Spleen (tissue), 11 donors: ENCODE results near the gene MOXD1. TPM values are rescaled to one million over a fixed set of nuclear protein-coding genes. Genes with fewer than 3 reads are reported as not detected.

Experiments
- DNase-seq: peaks from one replicate; pipeline ENCODE4 v3.0.0-alpha.2; 2020
- H3K27ac ChIP-seq, 8 donors: fragments of 200-600 bp; sonication (generic) in 7 of 8; 1 replicate in 4 of 8; 2 replicates in 4 of 8; pipeline versions ENCODE4 v1.5.0 to v1.8.0; 2016 to 2021; ENCODE audit warnings: inconsistent platforms in 4 of 8, mild to moderate bottlenecking in 4 of 8, moderate library complexity in 1 of 8
- H3K27me3 ChIP-seq, 7 donors: fragments of 200-600 bp; sonication (generic) in 6 of 7; replicated peaks in 1 of 7; 1 replicate in 4 of 7; 2 replicates in 3 of 7; pipeline versions ENCODE4 v1.5.0 to v1.8.0; 2016 to 2021; ENCODE audit warnings: inconsistent platforms in 3 of 7, mild to moderate bottlenecking in 1 of 7
- H3K36me3 ChIP-seq, 6 donors: fragments of 200-600 bp; sonication (generic) in 5 of 6; 1 replicate in 4 of 6; 2 replicates in 2 of 6; pipeline versions ENCODE4 v1.5.0 to v1.8.0; 2016 to 2021; ENCODE audit warnings: inconsistent platforms in 2 of 6
- H3K4me1 ChIP-seq, 6 donors: fragments of 200-600 bp; sonication (generic) in 5 of 6; 1 replicate in 3 of 6; 2 replicates in 3 of 6; pipeline versions ENCODE4 v1.5.0 to v1.8.0; 2016 to 2021; ENCODE audit warnings: inconsistent platforms in 3 of 6
- H3K4me3 ChIP-seq, 8 donors: fragments of 200-600 bp; sonication (generic) in 7 of 8; 1 replicate in 4 of 8; 2 replicates in 4 of 8; pipeline versions ENCODE4 v1.5.0 to v1.8.0; 2016 to 2021; ENCODE audit warnings: inconsistent platforms in 4 of 8, mild to moderate bottlenecking in 4 of 8, moderate library complexity in 2 of 8
- H3K9me3 ChIP-seq, 8 donors: fragments of 200-600 bp; sonication (generic) in 7 of 8; 1 replicate in 4 of 8; 2 replicates in 4 of 8; pipeline versions ENCODE4 v1.5.0 to v1.8.0; 2016 to 2021; ENCODE audit warnings: inconsistent platforms in 4 of 8
- POLR2A ChIP-seq, 3 donors: fragments of 450-650 bp; IDR thresholded peaks; one replicate each; pipeline ENCODE4 v1.5.1; 2017; ENCODE audit warnings: antibody characterized with exemption in 3 of 3, mild to moderate bottlenecking in 1 of 3
- POLR2AphosphoS5 ChIP-seq, 3 donors: sonication (generic); formaldehyde crosslinking; IDR thresholded peaks; one replicate each; pipeline ENCODE4 v1.5.1; 2017; ENCODE audit warnings: antibody characterized with exemption in 3 of 3
- WGBS, 5 donors: extraction: QIAGEN DNeasy Blood & Tissue Kit in 3 of 5; methylation state at CpG; one replicate each; pipeline versions ENCODE4 v1.1.5 to v1.1.7; 2013 to 2018; 5-methylcytosine and 5-hydroxymethylcytosine counted together
- intact Hi-C: fragments of 100-400 bp; cut with DNase I; formaldehyde crosslinking; loops from one replicate; pipeline ENCODE4 v1.15.0; 2023; ENCODE audit warnings: low total_unique reads
- polyA plus RNA-seq, 3 donors: library from polyadenylated mRNA; stranded (reverse); fragments of 200-250 nt; gene quantifications; one replicate each; pipeline ENCODE4 v1.2.1, GENCODE V29; 2013
- total RNA-seq, 7 donors: library from RNA; depleted of rRNA in 3 of 7; stranded (reverse); fragments of >200 nt in 3 of 7; fragmentation: NEBNext Ultra II Directional in 4 of 7; extraction: Animal tissue kit (Norgen Biotek cat#: 25700) in 4 of 7; gene quantifications; one replicate each; pipeline versions ENCODE4 v1.1.0 to v1.2.1, GENCODE V29; 2016 to 2021
- TF ChIP-seq, protein P1 (sequence below), 11 experiments: fragments of 200-600 bp in 7 of 11; fragments of 450-650 bp in 4 of 11; sonication (generic) in 4 of 11; IDR thresholded peaks in 8 of 11; conservative IDR thresholded peaks in 3 of 11; 1 replicate in 7 of 11; 2 replicates in 4 of 11; pipeline versions ENCODE4 v1.4.0 to v1.8.0; 2016 to 2021; ENCODE audit warnings: antibody characterized with exemption in 11 of 11, inconsistent platforms in 4 of 11, mild to moderate bottlenecking in 1 of 11
- donor health status: healthy with polysubstance abuse.
- donor health status: DM: no; HTN: no; CAD: no; lungs with moderate emphysema.
- donor health status: DM: no; HTN: no; CAD: no.
- donor health status: Bipolar disorder and iron deficiency.
- donor health status: healthy.
- donor health status: DM: no; HTN: no; CAD: no.
- donor health status: DM: yes; HTN: yes; CAD: no.

Gene MOXD1
- total and polyA plus RNA-seq, 10 donors = 2.9 to 10.2 (median 6.1) TPM

DNA sequence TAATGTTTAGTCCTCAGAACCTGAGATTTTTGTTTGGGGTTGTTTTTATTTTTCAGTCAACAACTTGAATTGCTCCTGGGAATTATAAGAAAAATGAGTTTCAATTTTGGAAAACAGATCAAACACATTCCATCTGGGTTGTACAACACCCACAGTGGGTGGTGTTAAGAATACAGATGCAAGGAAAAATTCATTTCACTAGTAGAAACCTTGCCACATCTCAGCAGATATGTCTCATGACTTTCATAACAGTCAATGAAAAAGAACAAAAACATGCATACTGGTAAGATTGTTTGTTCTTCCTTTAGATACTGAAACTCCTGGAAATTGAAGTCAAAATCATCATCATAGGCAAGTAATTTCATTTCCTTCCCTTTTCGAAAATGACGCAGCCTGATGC is 78.9 kb downstream of the MOXD1 start:
- no peak for DNase-seq

DNA sequence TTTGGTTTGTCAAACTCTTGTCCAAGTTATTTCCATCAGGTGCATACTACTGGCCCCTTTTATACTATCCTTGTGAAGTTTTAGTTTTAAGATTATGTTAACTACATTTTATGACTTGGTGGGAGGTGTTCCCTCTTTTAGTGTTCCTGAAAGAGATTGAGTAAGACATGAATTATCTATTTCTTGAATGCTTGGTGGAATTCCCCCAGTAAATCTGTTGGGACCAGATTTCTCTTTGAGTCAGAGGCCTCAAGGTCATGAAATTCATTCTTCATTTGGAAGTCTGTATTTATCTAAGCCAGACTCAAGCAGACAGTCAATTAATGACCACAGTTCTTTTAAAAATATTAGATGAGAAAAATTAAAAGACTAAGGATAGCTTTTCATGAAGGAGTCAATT is 81.3 kb downstream of the MOXD1 start:
- Histone ChIP-seq H3K4me3 (no peak overlapping the region), H3K9me3 (peaks cover 13 to 39% (median 36%) of the 10 kb centered on the region in 8 donors), H3K4me1 (no peaks in the 10 kb centered on the region), H3K36me3 (peaks cover 0 to 13% (median 0%) of the 10 kb centered on the region in 6 donors), H3K27me3 (no peaks in the 10 kb centered on the region), H3K27ac (no peak overlapping the region)
- no peak for DNase-seq
- TF ChIP-seq, protein P1, sequence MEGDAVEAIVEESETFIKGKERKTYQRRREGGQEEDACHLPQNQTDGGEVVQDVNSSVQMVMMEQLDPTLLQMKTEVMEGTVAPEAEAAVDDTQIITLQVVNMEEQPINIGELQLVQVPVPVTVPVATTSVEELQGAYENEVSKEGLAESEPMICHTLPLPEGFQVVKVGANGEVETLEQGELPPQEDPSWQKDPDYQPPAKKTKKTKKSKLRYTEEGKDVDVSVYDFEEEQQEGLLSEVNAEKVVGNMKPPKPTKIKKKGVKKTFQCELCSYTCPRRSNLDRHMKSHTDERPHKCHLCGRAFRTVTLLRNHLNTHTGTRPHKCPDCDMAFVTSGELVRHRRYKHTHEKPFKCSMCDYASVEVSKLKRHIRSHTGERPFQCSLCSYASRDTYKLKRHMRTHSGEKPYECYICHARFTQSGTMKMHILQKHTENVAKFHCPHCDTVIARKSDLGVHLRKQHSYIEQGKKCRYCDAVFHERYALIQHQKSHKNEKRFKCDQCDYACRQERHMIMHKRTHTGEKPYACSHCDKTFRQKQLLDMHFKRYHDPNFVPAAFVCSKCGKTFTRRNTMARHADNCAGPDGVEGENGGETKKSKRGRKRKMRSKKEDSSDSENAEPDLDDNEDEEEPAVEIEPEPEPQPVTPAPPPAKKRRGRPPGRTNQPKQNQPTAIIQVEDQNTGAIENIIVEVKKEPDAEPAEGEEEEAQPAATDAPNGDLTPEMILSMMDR (IDR thresholded peaks at IDR 0.05 in 8 of 11, conservative IDR thresholded peaks at IDR 0.05 in 3 of 11) = no peak
- TF ChIP-seq POLR2AphosphoS5 (IDR thresholded peaks at IDR 0.05) = no peak
- TF ChIP-seq POLR2A (IDR thresholded peaks at IDR 0.05) = no peak
- intact Hi-C loops = no loop called here

More for the DNA sequence above, 78.9 kb downstream of the MOXD1 start:
- TF ChIP-seq, protein P1 (IDR thresholded peaks at IDR 0.05 in 8 of 11, conservative IDR thresholded peaks at IDR 0.05 in 3 of 11) = no peak
- TF ChIP-seq POLR2A (IDR thresholded peaks at IDR 0.05) (no peak), POLR2AphosphoS5 (IDR thresholded peaks at IDR 0.05) (no peak)
- Histone ChIP-seq H3K4me3 (no peak overlapping the region), H3K27ac (no peak overlapping the region), H3K36me3 (peaks cover 0 to 2% (median 0%) of the 10 kb centered on the region in 6 donors), H3K27me3 (no peaks in the 10 kb centered on the region), H3K9me3 (peaks cover 1 to 18% (median 13%) of the 10 kb centered on the region in 8 donors), H3K4me1 (no peaks in the 10 kb centered on the region)
- intact Hi-C loops = no loop called here
- WGBS, 5 donors = 32 to 74% (median 52%) methylated on average over 2 of the region's 2 CpGs

DNA sequence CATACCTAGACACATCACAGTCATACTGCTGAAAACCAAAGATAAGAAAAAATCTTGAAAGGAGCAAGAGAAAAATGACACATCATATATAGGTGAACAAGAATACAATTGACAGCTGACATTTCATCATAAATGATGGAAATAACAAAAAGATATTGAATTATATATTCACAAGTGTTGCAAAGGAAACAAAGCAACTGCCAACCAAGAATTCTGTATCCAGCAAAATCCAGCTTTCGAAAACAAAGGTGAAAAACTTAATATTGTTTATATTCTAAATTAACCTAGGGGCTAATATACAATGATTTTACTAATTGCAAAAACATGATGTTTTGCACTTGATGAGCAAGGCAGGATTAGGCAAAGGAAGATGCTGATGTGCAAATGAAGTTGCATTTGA is 84.3 kb downstream of the MOXD1 start:
- H3K36me3 ChIP-seq = peaks cover 0 to 16% (median 0%) of the 10 kb centered on the region in 6 donors
- H3K27ac ChIP-seq = no peak overlapping the region
- intact Hi-C loops = no loop called here
- no peak overlapping the region for H3K4me3 ChIP-seq
- DNase-seq = no peak
- TF ChIP-seq, protein P1 (IDR thresholded peaks at IDR 0.05 in 8 of 11, conservative IDR thresholded peaks at IDR 0.05 in 3 of 11) = no peak
- TF ChIP-seq POLR2A (IDR thresholded peaks at IDR 0.05) (no peak), POLR2AphosphoS5 (IDR thresholded peaks at IDR 0.05) (no peak)
- peaks cover 0 to 2% (median 0%) of the 10 kb centered on the region in 6 donors for H3K4me1 ChIP-seq
- H3K9me3 ChIP-seq = peaks cover 13 to 44% (median 38%) of the 10 kb centered on the region in 8 donors
- WGBS, 5 donors = 83 to 93% (median 85%) methylated on average over 1 of the region's 1 CpG
- H3K27me3 ChIP-seq = no peaks in the 10 kb centered on the region

DNA sequence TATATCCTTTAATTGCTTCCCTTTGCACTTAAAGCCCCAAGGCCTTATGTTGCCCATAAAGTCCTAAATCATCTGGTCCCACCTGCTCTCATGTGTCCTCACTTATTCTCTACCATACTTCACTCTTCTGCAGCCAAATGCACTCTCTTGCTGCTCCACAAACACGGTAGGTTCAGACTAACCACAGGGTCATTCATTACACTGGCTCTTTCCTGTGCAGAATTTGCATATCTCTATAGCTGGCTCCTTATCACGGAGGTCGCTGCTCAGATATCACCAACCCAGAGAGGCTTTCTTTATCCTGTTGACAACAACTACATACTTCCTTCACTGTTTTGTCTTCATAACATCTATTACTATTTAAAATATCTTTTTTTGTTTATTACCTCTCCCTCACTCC is 86.8 kb downstream of the MOXD1 start:
- no peak overlapping the region for H3K4me3 ChIP-seq
- H3K36me3 ChIP-seq = peaks cover 0 to 16% (median 0%) of the 10 kb centered on the region in 6 donors
- DNase-seq = no peak
- H3K27ac ChIP-seq = no peak overlapping the region
- H3K27me3 ChIP-seq = no peaks in the 10 kb centered on the region
- TF ChIP-seq POLR2A (IDR thresholded peaks at IDR 0.05) (no peak), POLR2AphosphoS5 (IDR thresholded peaks at IDR 0.05) (no peak)
- TF ChIP-seq, protein P1 (IDR thresholded peaks at IDR 0.05 in 8 of 11, conservative IDR thresholded peaks at IDR 0.05 in 3 of 11) = no peak
- 37 to 54% (median 49%) methylated on average over 3 of the region's 3 CpGs for WGBS, 5 donors
- peaks cover 0 to 8% (median 0%) of the 10 kb centered on the region in 6 donors for H3K4me1 ChIP-seq
- intact Hi-C loops = no loop called here
- H3K9me3 ChIP-seq = peaks cover 13 to 55% (median 46%) of the 10 kb centered on the region in 8 donors
